Prostate gland (tissue), 2 donors: ENCODE results near the gene RARRES2. TPM values are rescaled to one million over a fixed set of nuclear protein-coding genes. Genes with fewer than 3 reads are reported as not detected.
"Not testable (repeated sequence)": the region's sequence is repeated elsewhere in the genome, so short reads cannot be mapped to it uniquely, and the experiment has no call there.

Experiments used
- DNase-seq: peaks from one replicate; pipeline ENCODE4 v3.0.0-alpha.2; 2019; ENCODE audit warnings: low spot score
- H3K27ac ChIP-seq, 2 donors: fragments of 200-600 bp; sonication (generic); 2 replicates each; pipeline ENCODE4 v1.5.1; 2017 to 2019
- H3K27me3 ChIP-seq: fragments of 200-600 bp; sonication (generic); replicated peaks from 2 replicates; pipeline ENCODE4 v1.5.1; 2019; ENCODE audit not compliant: insufficient read depth
- H3K36me3 ChIP-seq, 2 donors: fragments of 200-600 bp; sonication (generic); 1 replicate in 1 of 2; 2 replicates in 1 of 2; pipeline versions ENCODE4 v1.5.1 to v1.8.1; 2017 to 2019
- H3K4me1 ChIP-seq: fragments of 200-600 bp; sonication (generic); replicated peaks from 2 replicates; pipeline ENCODE4 v1.5.1; 2019
- H3K4me3 ChIP-seq, 2 donors: fragments of 200-600 bp; sonication (generic); 2 replicates each; pipeline ENCODE4 v1.5.1; 2017 to 2019
- H3K9me3 ChIP-seq: fragments of 200-600 bp; sonication (generic); 2 replicates; pipeline ENCODE4 v1.5.1; 2017
- POLR2A ChIP-seq: fragments of 450-650 bp; IDR thresholded peaks from one replicate; pipeline ENCODE4 v1.6.1; 2016; ENCODE audit warnings: antibody characterized with exemption, mild to moderate bottlenecking
- POLR2AphosphoS5 ChIP-seq: sonication (generic); formaldehyde crosslinking; IDR thresholded peaks from one replicate; pipeline ENCODE4 v1.6.1; 2017; ENCODE audit warnings: antibody characterized with exemption
- WGBS: methylation state at CpG from one replicate; pipeline ENCODE4 v1.1.5; 2018; 5-methylcytosine and 5-hydroxymethylcytosine counted together
- intact Hi-C: fragments of 100-400 bp; cut with DNase I; formaldehyde crosslinking; loops from one replicate; pipeline ENCODE4 v1.14.2; 2022
- total RNA-seq, 2 donors: library from RNA; depleted of rRNA; stranded (reverse); fragments of >200 nt; gene quantifications; one replicate each; pipeline ENCODE4 v1.1.0, GENCODE V29; 2016
- TF ChIP-seq, protein P1 (sequence below), 4 experiments: fragments of 200-600 bp in 2 of 4; fragments of 450-650 bp in 2 of 4; sonication (generic) in 2 of 4; IDR thresholded peaks; 1 replicate in 3 of 4; 2 replicates in 1 of 4; pipeline ENCODE4 v1.5.1; 2016 to 2019; ENCODE audit warnings: antibody characterized with exemption in 4 of 4, mild to moderate bottlenecking in 2 of 4, moderate library complexity in 2 of 4

Gene RARRES2
- total RNA-seq = 10 to 100 TPM; 98.8 to 99.8 TPM

- DNase-seq = no peak
- H3K27ac ChIP-seq = peak within 1 kb of the TSS; percentile 70 to 81
- WGBS = 12% methylated on average over 47 of the region's 49 CpGs
- intact Hi-C loops = no loop called here
- TF ChIP-seq POLR2AphosphoS5 (no peak), POLR2A (no peak)
- TF ChIP-seq, protein P1, sequence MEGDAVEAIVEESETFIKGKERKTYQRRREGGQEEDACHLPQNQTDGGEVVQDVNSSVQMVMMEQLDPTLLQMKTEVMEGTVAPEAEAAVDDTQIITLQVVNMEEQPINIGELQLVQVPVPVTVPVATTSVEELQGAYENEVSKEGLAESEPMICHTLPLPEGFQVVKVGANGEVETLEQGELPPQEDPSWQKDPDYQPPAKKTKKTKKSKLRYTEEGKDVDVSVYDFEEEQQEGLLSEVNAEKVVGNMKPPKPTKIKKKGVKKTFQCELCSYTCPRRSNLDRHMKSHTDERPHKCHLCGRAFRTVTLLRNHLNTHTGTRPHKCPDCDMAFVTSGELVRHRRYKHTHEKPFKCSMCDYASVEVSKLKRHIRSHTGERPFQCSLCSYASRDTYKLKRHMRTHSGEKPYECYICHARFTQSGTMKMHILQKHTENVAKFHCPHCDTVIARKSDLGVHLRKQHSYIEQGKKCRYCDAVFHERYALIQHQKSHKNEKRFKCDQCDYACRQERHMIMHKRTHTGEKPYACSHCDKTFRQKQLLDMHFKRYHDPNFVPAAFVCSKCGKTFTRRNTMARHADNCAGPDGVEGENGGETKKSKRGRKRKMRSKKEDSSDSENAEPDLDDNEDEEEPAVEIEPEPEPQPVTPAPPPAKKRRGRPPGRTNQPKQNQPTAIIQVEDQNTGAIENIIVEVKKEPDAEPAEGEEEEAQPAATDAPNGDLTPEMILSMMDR (IDR thresholded peaks at IDR 0.05) = no peak
- no peaks in the 10 kb centered on the region for H3K36me3 ChIP-seq
- H3K27me3 ChIP-seq = peaks cover 2% of the 10 kb centered on the region
- H3K9me3 ChIP-seq = no peaks in the 10 kb centered on the region
- H3K4me3 ChIP-seq = peak within 1 kb of the TSS; percentile 33 to 41
- H3K4me1 ChIP-seq = no peaks in the 10 kb centered on the region
These were observed at the start of gene RARRES2 for GRCh38 chr7:150341263-150342120. Gene RARRES2 (minus strand): TSS chr7:150341629. CDS start chr7:150340609, 1,020 bp downstream.

GRCh38 chr7:150390205-150390604 is 48.8 kb upstream of the RARRES2 start:
- 92% methylated on average over 7 of the region's 7 CpGs for WGBS
- Histone ChIP-seq H3K9me3 (no peaks in the 10 kb centered on the region), H3K4me1 (no peaks in the 10 kb centered on the region), H3K27ac (no peak overlapping the region), H3K36me3 (no peaks in the 10 kb centered on the region), H3K27me3 (no peaks in the 10 kb centered on the region), H3K4me3 (no peak overlapping the region)
- intact Hi-C loops = loop anchor here (10.0 kb wide), 1 partner anchor 555 kb away; the partner anchor contains the start of gene ZNF862
- DNase-seq = no peak
- no peak for TF ChIP-seq POLR2A
- no peak for TF ChIP-seq POLR2AphosphoS5

GRCh38 chr7:150389532-150389816 is 48.0 kb upstream of the RARRES2 start:
- Histone ChIP-seq H3K27me3 (no peaks in the 10 kb centered on the region), H3K9me3 (no peaks in the 10 kb centered on the region), H3K4me3 (no peak overlapping the region), H3K27ac (no peak overlapping the region), H3K36me3 (no peaks in the 10 kb centered on the region), H3K4me1 (no peaks in the 10 kb centered on the region)
- DNase-seq = no peak
- WGBS = 66% methylated on average over 5 of the region's 5 CpGs
- TF ChIP-seq, protein P1 (IDR thresholded peaks at IDR 0.05) = no peak
- TF ChIP-seq POLR2A = no peak
- no peak for TF ChIP-seq POLR2AphosphoS5
- intact Hi-C loops = loop anchor here (10.0 kb wide), 1 partner anchor 95 kb away; no protein-coding TSS in a partner anchor

DNA sequence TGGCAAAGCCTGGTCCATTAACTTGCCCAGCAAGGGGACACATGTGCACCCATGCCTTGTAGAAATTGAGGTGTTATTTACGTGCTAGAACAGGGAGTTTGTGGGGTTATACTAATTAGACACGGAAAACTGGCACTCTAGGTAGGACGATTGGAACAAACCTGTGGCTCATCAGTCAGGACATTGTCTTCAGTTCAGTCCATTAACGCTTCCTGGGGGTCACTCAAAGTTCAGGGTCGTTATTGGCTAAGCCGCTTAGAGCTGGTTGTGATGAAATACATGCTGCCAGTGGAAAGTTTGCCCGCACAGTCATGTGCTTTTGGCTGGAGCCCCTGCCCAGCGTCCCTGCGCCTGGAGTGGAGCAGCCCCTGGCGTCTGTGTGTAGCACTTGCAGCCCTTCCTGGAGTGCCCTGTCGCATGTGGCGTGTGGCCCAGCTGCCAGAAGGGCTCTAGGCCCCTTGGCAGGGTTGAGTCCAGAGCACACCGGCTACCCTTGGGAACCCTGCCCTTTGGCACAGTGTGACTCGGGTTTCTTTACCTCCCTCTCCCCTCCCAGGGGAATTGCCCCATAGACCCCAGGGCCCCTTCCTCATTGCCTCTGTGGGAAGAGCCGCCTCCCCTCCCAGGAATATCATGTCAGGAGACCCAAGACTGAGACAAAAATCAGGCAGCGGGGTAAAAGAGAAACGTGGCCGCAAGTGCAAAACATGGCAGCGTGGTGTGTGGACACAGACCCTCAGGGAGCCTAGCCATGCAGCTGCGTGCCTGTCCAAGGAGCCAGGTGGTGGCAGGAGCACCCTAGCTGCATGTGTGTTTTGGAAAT is 47.5 kb upstream of the RARRES2 start:
- no peaks in the 10 kb centered on the region for H3K9me3 ChIP-seq
- 48% methylated on average over 19 of the region's 20 CpGs for WGBS
- H3K36me3 ChIP-seq = no peaks in the 10 kb centered on the region
- TF ChIP-seq, protein P1 (IDR thresholded peaks at IDR 0.05) = peak; percentile 52 to 94 (median 88)
- TF ChIP-seq POLR2A (no peak), POLR2AphosphoS5 (peak; percentile 81)
- H3K27ac ChIP-seq = peak overlapping the region in 1 of 2 donors; percentile 28
- no peaks in the 10 kb centered on the region for H3K4me1 ChIP-seq
- peak; percentile 81 for DNase-seq
- H3K27me3 ChIP-seq = no peaks in the 10 kb centered on the region
- intact Hi-C loops = loop anchor here (10.0 kb wide), 1 partner anchor 94 kb away; no protein-coding TSS in a partner anchor
- no peak overlapping the region for H3K4me3 ChIP-seq

GRCh38 chr7:150388306-150388705 is 46.9 kb upstream of the RARRES2 start:
- Histone ChIP-seq H3K4me3 (no peak overlapping the region), H3K9me3 (no peaks in the 10 kb centered on the region), H3K27me3 (no peaks in the 10 kb centered on the region), H3K27ac (peak overlapping the region in 1 of 2 donors; percentile 28), H3K36me3 (no peaks in the 10 kb centered on the region), H3K4me1 (peaks cover 4% of the 10 kb centered on the region)
- intact Hi-C loops = loop anchor here (10.0 kb wide), 1 partner anchor 94 kb away; no protein-coding TSS in a partner anchor
- 75% methylated on average over 7 of the region's 7 CpGs for WGBS
- TF ChIP-seq POLR2A (no peak), POLR2AphosphoS5 (no peak)
- TF ChIP-seq, protein P1 (IDR thresholded peaks at IDR 0.05) = no peak
- DNase-seq = no peak

DNA sequence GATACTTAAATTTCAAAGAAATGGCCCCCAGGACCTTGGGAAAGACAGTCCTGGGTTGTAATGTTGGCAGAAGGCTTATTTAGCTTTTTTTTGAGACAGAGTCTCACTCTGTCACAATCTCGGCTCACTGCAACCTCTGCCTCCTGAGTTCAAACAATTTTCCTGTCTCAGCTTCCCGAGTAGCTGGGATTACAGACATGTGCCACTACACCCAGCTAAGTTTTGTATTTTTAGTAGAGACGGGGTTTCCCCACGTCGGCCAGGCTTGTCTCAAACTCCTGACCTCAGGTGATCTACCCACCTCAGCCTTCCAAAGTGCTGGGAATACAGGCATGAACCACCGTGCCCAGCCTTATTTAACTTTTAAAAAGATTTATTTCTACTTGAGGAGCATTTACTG is 44.5 kb upstream of the RARRES2 start:
- not testable (repeated sequence) for DNase-seq, H3K27ac ChIP-seq, H3K4me3 ChIP-seq, H3K36me3 ChIP-seq, H3K9me3 ChIP-seq, H3K27me3 ChIP-seq
- intact Hi-C loops = loop anchor here (10.0 kb wide), 1 partner anchor 91 kb away; no protein-coding TSS in a partner anchor
- peaks cover 16% of the 10 kb centered on the region for H3K4me1 ChIP-seq
- 56% methylated on average over 6 of the region's 6 CpGs for WGBS
